Colonic mucosa (tissue), 4 donors: ENCODE measurements around the gene YPEL3. TPM values are rescaled to one million over a fixed set of nuclear protein-coding genes. Genes with fewer than 3 reads are reported as not detected.
"Not testable (repeated sequence)": the region's sequence is repeated elsewhere in the genome, so short reads cannot be mapped to it uniquely, and the experiment has no call there.

ENCODE experiments used
- DNase-seq: peaks from one replicate; pipeline ENCODE4 v3.0.0-alpha.2; 2020
- H3K27ac ChIP-seq: fragments of 200-600 bp; one replicate; pipeline ENCODE4 v1.8.0; 2021
- H3K27me3 ChIP-seq: fragments of 200-600 bp; one replicate; pipeline ENCODE4 v1.8.0; 2021
- H3K36me3 ChIP-seq: fragments of 200-600 bp; one replicate; pipeline ENCODE4 v1.8.0; 2021
- H3K4me1 ChIP-seq: fragments of 200-600 bp; one replicate; pipeline ENCODE4 v1.8.0; 2021; ENCODE audit warnings: mild to moderate bottlenecking
- H3K4me3 ChIP-seq: fragments of 200-600 bp; one replicate; pipeline ENCODE4 v1.8.0; 2021
- H3K9ac ChIP-seq, 2 donors: one replicate each; pipeline ENCODE4 v1.7.0; 2013; ENCODE audit warnings: control low read depth in 2 of 2, low read depth in 2 of 2, low read length in 2 of 2
- H3K9me3 ChIP-seq: fragments of 200-600 bp; one replicate; pipeline ENCODE4 v1.8.0; 2021
- CTCF ChIP-seq: fragments of 200-600 bp; IDR thresholded peaks from one replicate; pipeline ENCODE4 v1.8.0; 2022; ENCODE audit warnings: antibody characterized with exemption, mild to moderate bottlenecking
- intact Hi-C: fragments of 100-400 bp; cut with DNase I; formaldehyde crosslinking; loops from one replicate; pipeline ENCODE4 v1.14.1; 2022
- total RNA-seq, 2 donors: library from RNA; stranded (reverse); fragmentation: NEBNext Ultra II Directional in 1 of 2; extraction: Animal tissue kit (Norgen Biotek cat#: 25700) in 1 of 2; gene quantifications; one replicate each; pipeline ENCODE4 v1.2.1, GENCODE V29; 2021
- donor health status: healthy.
- donor health status: DM: no; HTN: no; CAD: no.
- donor health status: DM: no; HTN: no; CAD: no.

Gene YPEL3
- total RNA-seq, 2 donors from 2014 or later, result 15.5 to 39.2 TPM

- Histone ChIP-seq H3K9ac (no peak overlapping the region), H3K36me3 (no peaks in the 10 kb centered on the region), H3K9me3 (no peaks in the 10 kb centered on the region), H3K27ac (no peak overlapping the region), H3K27me3 (no peaks in the 10 kb centered on the region), H3K4me1 (no peaks in the 10 kb centered on the region), H3K4me3 (no peak overlapping the region)
- no peak for DNase-seq
- intact Hi-C loops, result no loop called here
- no peak for TF ChIP-seq CTCF
Measured at GRCh38 chr16:30132591-30132990, 36.6 kb upstream of the YPEL3 start.

DNA sequence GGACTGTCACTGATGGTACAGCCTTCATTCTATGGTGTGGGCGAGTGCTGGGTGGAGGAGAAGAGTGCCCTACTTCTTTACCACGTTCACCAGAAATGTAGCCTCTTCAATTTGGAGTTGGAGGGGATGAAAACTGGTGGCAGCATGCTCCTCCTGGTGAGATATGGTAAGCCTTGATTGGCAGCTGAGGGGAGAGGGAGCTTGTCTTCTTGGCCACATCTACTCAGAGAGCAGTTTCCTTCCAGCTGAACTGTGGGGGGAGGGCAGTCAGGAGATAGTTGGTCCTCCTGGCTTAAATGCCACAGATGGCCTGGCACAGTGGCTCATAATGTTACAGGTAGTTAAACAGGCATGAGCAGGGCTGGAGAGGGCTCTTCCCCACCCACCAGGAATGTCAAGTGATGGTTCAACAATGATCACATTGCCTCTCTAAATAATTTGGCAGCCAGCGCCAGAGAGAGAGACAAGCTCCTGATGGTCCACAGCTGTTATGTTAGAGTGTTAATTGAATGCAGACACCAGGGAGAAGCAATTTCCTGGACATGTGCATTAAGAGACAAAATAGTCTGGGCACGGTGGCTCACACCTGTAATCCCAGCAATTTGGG, 36.0 kb upstream of the YPEL3 start:
- DNase-seq, result no peak
- no peaks in the 10 kb centered on the region for H3K27me3 ChIP-seq
- H3K4me3 ChIP-seq, result no peak overlapping the region
- H3K27ac ChIP-seq, result no peak overlapping the region
- no peaks in the 10 kb centered on the region for H3K4me1 ChIP-seq
- no peak for TF ChIP-seq CTCF
- no peak overlapping the region for H3K9ac ChIP-seq
- H3K9me3 ChIP-seq, result no peaks in the 10 kb centered on the region
- H3K36me3 ChIP-seq, result no peaks in the 10 kb centered on the region
- intact Hi-C loops, result no loop called here

- no peaks in the 10 kb centered on the region for H3K36me3 ChIP-seq
Measured at GRCh38 chr16:30127993-30128392, 32.0 kb upstream of the YPEL3 start.

DNA sequence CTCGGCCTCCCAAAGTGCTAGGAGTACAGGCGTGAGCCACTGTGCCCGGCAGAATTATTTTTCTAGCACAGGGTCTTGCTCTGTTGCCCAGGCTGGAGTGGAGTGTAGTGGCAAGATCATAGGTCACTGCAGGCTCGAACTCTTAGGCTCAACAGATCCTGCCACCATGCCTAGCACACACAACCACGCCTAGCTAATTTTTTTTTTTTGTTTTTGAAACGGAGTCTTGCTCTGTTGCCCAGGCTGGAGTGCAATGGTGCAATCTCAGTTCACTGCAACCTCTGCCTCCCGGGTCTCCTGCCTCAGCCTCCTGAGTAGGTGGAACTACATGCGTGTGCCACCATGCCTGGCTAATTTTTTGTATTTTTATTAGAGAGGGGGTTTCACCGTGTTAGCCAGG, 29.7 kb upstream of the YPEL3 start:
- H3K27me3 ChIP-seq, H3K27ac ChIP-seq, H3K36me3 ChIP-seq, H3K9ac ChIP-seq, H3K9me3 ChIP-seq, DNase-seq, intact Hi-C loops, H3K4me3 ChIP-seq: not testable (repeated sequence)
- H3K4me1 ChIP-seq, result peaks cover 12% of the 10 kb centered on the region

More at GRCh38 chr16:30127993-30128392, 32.0 kb upstream of the YPEL3 start:
- intact Hi-C loops, result no loop called here
- Histone ChIP-seq H3K9me3 (no peaks in the 10 kb centered on the region), H3K4me1 (peaks cover 3% of the 10 kb centered on the region), H3K27ac (no peak overlapping the region), H3K27me3 (no peaks in the 10 kb centered on the region), H3K4me3 (no peak overlapping the region), H3K9ac (no peak overlapping the region)
- no peak for TF ChIP-seq CTCF
- DNase-seq, result no peak

GRCh38 chr16:30124985-30125379, 29.0 kb upstream of the YPEL3 start:
- intact Hi-C loops, result no loop called here
- no peak overlapping the region for H3K4me3 ChIP-seq
- peaks cover 12% of the 10 kb centered on the region for H3K4me1 ChIP-seq
- H3K9ac ChIP-seq, result no peak overlapping the region
- no peaks in the 10 kb centered on the region for H3K27me3 ChIP-seq
- no peaks in the 10 kb centered on the region for H3K9me3 ChIP-seq
- peak overlapping the region; percentile 15 for H3K27ac ChIP-seq
- H3K36me3 ChIP-seq, result no peaks in the 10 kb centered on the region
- TF ChIP-seq CTCF, result no peak
- no peak for DNase-seq

DNA sequence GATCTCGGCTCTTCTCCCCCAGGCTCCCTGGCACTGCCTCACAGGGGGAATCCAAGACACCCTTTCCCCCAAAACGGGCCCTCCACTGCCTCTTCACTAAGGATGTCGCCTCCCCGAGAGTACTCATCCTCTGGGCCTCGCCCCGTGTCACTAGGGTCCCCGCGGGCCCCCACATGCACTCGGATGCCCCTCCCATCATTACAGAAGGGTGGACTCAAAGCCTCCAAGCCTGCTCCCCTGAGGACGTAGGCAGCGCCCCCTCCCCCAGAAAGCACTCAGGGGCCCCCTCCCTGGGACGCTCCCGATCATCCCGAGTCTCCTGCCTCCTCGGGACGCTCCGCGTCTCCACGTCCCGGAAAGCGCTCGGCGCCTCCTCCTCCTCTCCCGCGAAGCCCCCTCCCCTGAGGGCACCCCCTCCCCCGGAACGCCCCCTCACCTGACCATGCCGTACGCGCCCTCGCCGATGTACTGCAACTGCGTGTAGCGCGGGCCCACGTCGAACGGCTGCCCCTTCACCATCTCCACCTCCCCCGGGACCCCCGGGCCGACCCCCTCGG, 26.7 kb upstream of the YPEL3 start:
- peak; percentile 47 for DNase-seq
- Histone ChIP-seq H3K9me3 (no peaks in the 10 kb centered on the region), H3K27me3 (no peaks in the 10 kb centered on the region), H3K9ac (peak overlapping the region; percentile 99), H3K4me3 (peak overlapping the region; percentile 90), H3K27ac (peak overlapping the region; percentile 98), H3K4me1 (peaks cover 16% of the 10 kb centered on the region), H3K36me3 (peaks cover 5% of the 10 kb centered on the region)
- TF ChIP-seq CTCF, result no peak
- intact Hi-C loops, result no loop called here
